GM12801 (cell line): ENCODE measurements around the gene CNKSR3.

Source experiments
- TF ChIP-seq, protein P1 (sequence below): IDR thresholded peaks from one replicate; pipeline ENCODE4 v1.5.1; 2011; ENCODE audit warnings: control low read depth; ENCODE audit not compliant: insufficient read length; ENCODE audit errors: extremely low read depth

CNKSR3 gene

DNA sequence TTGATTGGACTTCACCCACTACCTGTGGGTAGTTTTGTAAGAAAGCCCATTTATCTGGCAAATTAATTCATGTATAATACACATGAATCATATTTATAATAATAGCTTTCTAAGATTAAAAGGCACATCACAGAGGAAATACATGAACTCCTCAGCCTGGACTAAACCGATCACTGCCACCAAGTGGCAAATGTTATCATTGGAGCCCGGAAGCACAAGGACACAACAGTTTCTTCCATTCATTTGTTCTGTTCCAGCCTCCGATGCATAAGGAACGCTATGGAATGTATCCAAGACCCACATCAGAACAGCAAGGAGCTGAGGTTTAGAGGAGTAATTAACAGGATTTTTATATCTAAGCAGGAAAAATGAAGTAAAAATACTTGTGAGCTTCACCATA lies 139.9 kb downstream of the CNKSR3 start:
- TF ChIP-seq, protein P1, sequence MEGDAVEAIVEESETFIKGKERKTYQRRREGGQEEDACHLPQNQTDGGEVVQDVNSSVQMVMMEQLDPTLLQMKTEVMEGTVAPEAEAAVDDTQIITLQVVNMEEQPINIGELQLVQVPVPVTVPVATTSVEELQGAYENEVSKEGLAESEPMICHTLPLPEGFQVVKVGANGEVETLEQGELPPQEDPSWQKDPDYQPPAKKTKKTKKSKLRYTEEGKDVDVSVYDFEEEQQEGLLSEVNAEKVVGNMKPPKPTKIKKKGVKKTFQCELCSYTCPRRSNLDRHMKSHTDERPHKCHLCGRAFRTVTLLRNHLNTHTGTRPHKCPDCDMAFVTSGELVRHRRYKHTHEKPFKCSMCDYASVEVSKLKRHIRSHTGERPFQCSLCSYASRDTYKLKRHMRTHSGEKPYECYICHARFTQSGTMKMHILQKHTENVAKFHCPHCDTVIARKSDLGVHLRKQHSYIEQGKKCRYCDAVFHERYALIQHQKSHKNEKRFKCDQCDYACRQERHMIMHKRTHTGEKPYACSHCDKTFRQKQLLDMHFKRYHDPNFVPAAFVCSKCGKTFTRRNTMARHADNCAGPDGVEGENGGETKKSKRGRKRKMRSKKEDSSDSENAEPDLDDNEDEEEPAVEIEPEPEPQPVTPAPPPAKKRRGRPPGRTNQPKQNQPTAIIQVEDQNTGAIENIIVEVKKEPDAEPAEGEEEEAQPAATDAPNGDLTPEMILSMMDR: no peak

- TF ChIP-seq, protein P1: no peak
Observed at GRCh38 chr6:154367839-154368695, 142.4 kb downstream of the CNKSR3 start.

GRCh38 chr6:154367336-154367735 lies 143.1 kb downstream of the CNKSR3 start:
- TF ChIP-seq, protein P1: no peak

GRCh38 chr6:154363821-154364220 lies 146.7 kb downstream of the CNKSR3 start:
- TF ChIP-seq, protein P1: no peak

DNA sequence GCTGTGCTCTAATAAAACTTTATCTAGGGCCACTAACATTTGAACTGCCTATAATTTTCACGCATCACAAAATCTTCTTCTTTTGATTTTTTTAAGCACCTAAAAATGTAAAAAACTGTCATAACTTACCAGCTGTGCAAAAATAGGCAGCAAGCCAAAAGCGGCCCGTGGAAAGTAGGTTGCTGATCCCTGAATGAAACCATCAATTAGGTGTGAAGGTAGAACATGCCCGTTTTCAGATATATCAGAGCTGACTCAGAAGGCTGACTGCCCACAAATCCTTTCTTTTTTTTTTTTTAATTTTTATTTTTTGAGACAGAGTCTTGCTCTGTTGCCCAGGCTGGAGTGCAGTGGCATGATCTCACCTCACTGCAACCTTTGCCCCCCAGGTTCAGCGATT lies 149.0 kb downstream of the CNKSR3 start:
- TF ChIP-seq, protein P1: no peak

- TF ChIP-seq, protein P1: no peak
Observed at GRCh38 chr6:154360476-154360875, 150.0 kb downstream of the CNKSR3 start.

DNA sequence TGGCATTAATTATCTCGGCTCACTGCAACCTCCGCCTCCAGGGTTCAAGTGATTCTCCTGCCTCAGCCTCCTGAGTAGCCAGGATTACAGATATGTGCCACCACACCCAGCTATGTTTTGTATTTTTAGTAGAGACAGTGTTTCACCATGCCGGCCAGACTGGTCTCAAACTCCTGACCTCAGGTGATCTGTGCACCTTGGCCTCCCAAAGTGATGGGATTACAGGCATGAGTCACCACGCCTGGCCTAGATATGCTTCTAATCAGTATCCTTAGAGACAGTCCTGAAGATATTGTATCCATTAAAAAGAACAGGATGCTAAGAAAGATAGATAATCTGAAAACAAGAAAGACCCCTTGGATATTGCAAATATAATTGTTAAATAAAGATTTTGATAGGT lies 150.8 kb downstream of the CNKSR3 start:
- TF ChIP-seq, protein P1: no peak
